ENCODE results near the gene ENPP3. TPM values are rescaled to one million over a fixed set of nuclear protein-coding genes. Genes with fewer than 3 reads are reported as not detected.

Gene ENPP3
- total RNA-seq, 2 experiments from 2014 or later, result 0.22 to 0.34 TPM

- CTCF ChIA-PET, result interaction anchor here (1.1 kb wide), 1 partner anchor 12 kb away, joined by 4 read pairs; no protein-coding TSS in a partner anchor
- Mint-ChIP-seq H3K9me3 (no peaks in the 10 kb centered on the region), H3K4me3 (no peak overlapping the region), H3K36me3 (ENCODE audit: low read depth) (no peaks in the 10 kb centered on the region), H3K4me1 (ENCODE audit: low read depth) (no peaks in the 10 kb centered on the region), H3K27me3 (no peaks in the 10 kb centered on the region), H3K27ac (no peak overlapping the region)
- Histone ChIP-seq H3K9me3 (ENCODE audit: control insufficient read depth in 1 of 2, insufficient read depth in 1 of 2, low read length in 2 of 2) (no peaks in the 10 kb centered on the region), H3K36me3 (ENCODE audit: insufficient read depth, low read length) (no peaks in the 10 kb centered on the region), H3K4me3 (ENCODE audit: low read length) (no peak overlapping the region), H3K27ac (ENCODE audit: low read depth in 1 of 2, low read length in 2 of 2) (no peak overlapping the region), H3K27me3 (ENCODE audit: control insufficient read depth in 1 of 2, insufficient read depth in 2 of 2, low read length in 2 of 2) (no peaks in the 10 kb centered on the region), H3K4me1 (ENCODE audit: insufficient read depth, low read length) (no peaks in the 10 kb centered on the region)
- TF ChIP-seq, protein P1, sequence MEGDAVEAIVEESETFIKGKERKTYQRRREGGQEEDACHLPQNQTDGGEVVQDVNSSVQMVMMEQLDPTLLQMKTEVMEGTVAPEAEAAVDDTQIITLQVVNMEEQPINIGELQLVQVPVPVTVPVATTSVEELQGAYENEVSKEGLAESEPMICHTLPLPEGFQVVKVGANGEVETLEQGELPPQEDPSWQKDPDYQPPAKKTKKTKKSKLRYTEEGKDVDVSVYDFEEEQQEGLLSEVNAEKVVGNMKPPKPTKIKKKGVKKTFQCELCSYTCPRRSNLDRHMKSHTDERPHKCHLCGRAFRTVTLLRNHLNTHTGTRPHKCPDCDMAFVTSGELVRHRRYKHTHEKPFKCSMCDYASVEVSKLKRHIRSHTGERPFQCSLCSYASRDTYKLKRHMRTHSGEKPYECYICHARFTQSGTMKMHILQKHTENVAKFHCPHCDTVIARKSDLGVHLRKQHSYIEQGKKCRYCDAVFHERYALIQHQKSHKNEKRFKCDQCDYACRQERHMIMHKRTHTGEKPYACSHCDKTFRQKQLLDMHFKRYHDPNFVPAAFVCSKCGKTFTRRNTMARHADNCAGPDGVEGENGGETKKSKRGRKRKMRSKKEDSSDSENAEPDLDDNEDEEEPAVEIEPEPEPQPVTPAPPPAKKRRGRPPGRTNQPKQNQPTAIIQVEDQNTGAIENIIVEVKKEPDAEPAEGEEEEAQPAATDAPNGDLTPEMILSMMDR (IDR thresholded peaks at IDR 0.05), result no peak
- ATAC-seq (ENCODE audit: poor library complexity) (no peak), DNase-seq (no peak)
- intact Hi-C loops (cut with DNase I, micrococcal nuclease), result no loop called here
- POLR2A ChIA-PET, result no interaction called here
Measured at GRCh38 chr6:131669891-131670290, 32.8 kb downstream of the ENPP3 start.

DNA sequence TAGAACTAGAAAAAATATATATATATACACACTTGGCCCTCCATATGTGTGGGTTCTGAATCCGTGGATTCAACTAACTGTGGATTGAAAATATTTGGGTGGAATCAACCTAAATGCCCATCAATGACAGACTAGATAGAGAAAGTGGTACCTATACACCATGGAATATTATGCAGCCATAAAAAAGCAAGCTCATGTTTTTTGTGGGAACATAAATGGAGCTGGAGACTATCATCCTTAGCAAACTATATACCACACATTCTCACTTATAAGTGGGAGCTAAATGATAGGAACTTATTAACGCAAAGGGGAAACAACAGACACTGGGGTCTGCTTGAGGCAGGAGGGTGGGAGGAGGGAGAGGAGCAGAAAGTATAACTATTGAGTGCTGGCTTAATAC is 36.1 kb downstream of the ENPP3 start:
- no peaks in the 10 kb centered on the region for H3K36me3 Mint-ChIP-seq (ENCODE audit: low read depth)
- CTCF ChIA-PET, result no interaction called here
- no peaks in the 10 kb centered on the region for H3K9me3 Mint-ChIP-seq
- H3K4me3 Mint-ChIP-seq, result no peak overlapping the region
- POLR2A ChIA-PET, result no interaction called here
- ATAC-seq (ENCODE audit: poor library complexity) (no peak), DNase-seq (no peak)
- no peaks in the 10 kb centered on the region for H3K27me3 ChIP-seq (ENCODE audit: control insufficient read depth in 1 of 2, insufficient read depth in 2 of 2, low read length in 2 of 2)
- intact Hi-C loops (cut with DNase I, micrococcal nuclease), result no loop called here
- no peak overlapping the region for H3K4me3 ChIP-seq (ENCODE audit: low read length)
- TF ChIP-seq, protein P1 (IDR thresholded peaks at IDR 0.05), result no peak
- no peak overlapping the region for H3K27ac Mint-ChIP-seq
- H3K4me1 ChIP-seq (ENCODE audit: insufficient read depth, low read length), result no peaks in the 10 kb centered on the region
- no peaks in the 10 kb centered on the region for H3K27me3 Mint-ChIP-seq
- H3K4me1 Mint-ChIP-seq (ENCODE audit: low read depth), result no peaks in the 10 kb centered on the region
- no peak overlapping the region for H3K27ac ChIP-seq (ENCODE audit: low read depth in 1 of 2, low read length in 2 of 2)
- H3K9me3 ChIP-seq (ENCODE audit: control insufficient read depth in 1 of 2, insufficient read depth in 1 of 2, low read length in 2 of 2), result no peaks in the 10 kb centered on the region
- H3K36me3 ChIP-seq (ENCODE audit: insufficient read depth, low read length), result no peaks in the 10 kb centered on the region

GRCh38 chr6:131678442-131678841 is 41.3 kb downstream of the ENPP3 start:
- intact Hi-C loops (cut with DNase I, micrococcal nuclease), result no loop called here
- POLR2A ChIA-PET, result no interaction called here
- H3K27ac ChIP-seq (ENCODE audit: low read depth in 1 of 2, low read length in 2 of 2), result no peak overlapping the region
- H3K4me3 Mint-ChIP-seq, result no peak overlapping the region
- DNase-seq (no peak), ATAC-seq (ENCODE audit: poor library complexity) (no peak)
- TF ChIP-seq, protein P1 (IDR thresholded peaks at IDR 0.05), result no peak
- H3K36me3 ChIP-seq (ENCODE audit: insufficient read depth, low read length), result no peaks in the 10 kb centered on the region
- no peaks in the 10 kb centered on the region for H3K4me1 Mint-ChIP-seq (ENCODE audit: low read depth)
- no peaks in the 10 kb centered on the region for H3K4me1 ChIP-seq (ENCODE audit: insufficient read depth, low read length)
- H3K27me3 ChIP-seq (ENCODE audit: control insufficient read depth in 1 of 2, insufficient read depth in 2 of 2, low read length in 2 of 2), result no peaks in the 10 kb centered on the region
- CTCF ChIA-PET, result no interaction called here
- no peaks in the 10 kb centered on the region for H3K9me3 Mint-ChIP-seq
- H3K27ac Mint-ChIP-seq, result no peak overlapping the region
- no peak overlapping the region for H3K4me3 ChIP-seq (ENCODE audit: low read length)
- no peaks in the 10 kb centered on the region for H3K36me3 Mint-ChIP-seq (ENCODE audit: low read depth)
- H3K9me3 ChIP-seq (ENCODE audit: control insufficient read depth in 1 of 2, insufficient read depth in 1 of 2, low read length in 2 of 2), result no peaks in the 10 kb centered on the region
- no peaks in the 10 kb centered on the region for H3K27me3 Mint-ChIP-seq

Measured in CD4-positive, alpha-beta T cell (primary cell).